Omental fat pad (tissue), 4 donors: Measurements from ENCODE around the gene UQCC2. TPM values are rescaled to one million over a fixed set of nuclear protein-coding genes. Genes with fewer than 3 reads are reported as not detected.

Experiments
- ATAC-seq: fragments of 150-250 bp; one replicate; pipeline ENCODE4 v1.9.1; 2016; ENCODE audit warnings: mild to moderate bottlenecking, moderate library complexity; ENCODE audit not compliant: low FRiP score
- DNase-seq: peaks from one replicate; pipeline ENCODE4 v3.0.0-alpha.2; 2019; ENCODE audit warnings: low spot score
- CTCF ChIP-seq, 3 donors: fragments of 450-650 bp; IDR thresholded peaks; one replicate each; pipeline ENCODE4 v1.5.1; 2016 to 2017; ENCODE audit warnings: antibody characterized with exemption in 3 of 3, mild to moderate bottlenecking in 3 of 3, moderate library complexity in 2 of 3
- total RNA-seq, 4 donors: library from RNA; depleted of rRNA; stranded (reverse); fragments of >200 nt; gene quantifications; one replicate each; pipeline ENCODE4 v1.1.0, GENCODE V29; 2016

Gene UQCC2
- total RNA-seq, 4 donors from 2014 or later = 10.4 to 19.6 (median 15.5) TPM

DNA sequence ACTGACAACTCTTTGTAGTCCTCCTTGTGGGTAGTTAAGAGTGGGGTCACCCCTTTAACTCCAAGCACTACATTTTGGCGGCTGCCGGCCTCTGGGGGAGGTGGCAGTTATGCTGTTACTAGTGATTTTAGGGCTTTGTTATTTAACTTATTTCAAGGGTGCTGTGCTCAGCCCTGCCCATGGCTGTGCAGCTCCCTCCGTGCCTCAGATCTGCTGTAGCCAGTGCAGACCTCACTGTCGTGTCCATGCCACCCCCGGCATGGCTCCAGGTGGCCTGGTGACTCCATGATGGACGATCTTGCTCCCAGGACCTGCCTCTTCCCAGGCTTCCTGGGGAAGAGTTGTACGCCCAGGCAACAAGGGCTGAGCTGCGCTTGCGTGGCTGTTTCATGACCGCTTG lies 15.4 kb downstream of the UQCC2 start:
- no peak for TF ChIP-seq CTCF (IDR thresholded peaks at IDR 0.05)
- ATAC-seq = no peak

DNA sequence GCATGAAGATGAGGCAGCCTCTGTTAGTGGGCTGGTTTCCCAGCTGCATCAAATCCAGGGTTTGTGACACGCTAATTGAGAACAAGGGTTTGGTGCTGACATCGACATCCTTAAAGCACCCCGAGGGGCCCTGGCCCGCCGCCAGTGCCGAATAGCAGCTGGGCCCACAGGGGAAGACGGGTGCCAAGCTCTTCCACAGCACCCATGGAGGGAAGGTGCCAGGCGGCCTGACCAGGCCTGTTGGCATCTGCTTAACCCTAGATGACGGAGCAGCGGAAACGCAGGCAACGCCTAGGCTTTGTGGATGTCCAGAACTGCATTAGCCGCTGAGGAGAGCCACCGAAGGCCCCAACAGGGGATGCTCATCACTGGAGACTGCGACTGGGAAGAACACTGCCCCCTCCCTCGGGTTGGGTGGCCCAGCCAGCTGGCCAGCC lies 16.0 kb downstream of the UQCC2 start:
- ATAC-seq (no peak), DNase-seq (no peak)
- no peak for TF ChIP-seq CTCF (IDR thresholded peaks at IDR 0.05)

More for the DNA sequence above, 15.4 kb downstream of the UQCC2 start:
- DNase-seq = no peak

DNA sequence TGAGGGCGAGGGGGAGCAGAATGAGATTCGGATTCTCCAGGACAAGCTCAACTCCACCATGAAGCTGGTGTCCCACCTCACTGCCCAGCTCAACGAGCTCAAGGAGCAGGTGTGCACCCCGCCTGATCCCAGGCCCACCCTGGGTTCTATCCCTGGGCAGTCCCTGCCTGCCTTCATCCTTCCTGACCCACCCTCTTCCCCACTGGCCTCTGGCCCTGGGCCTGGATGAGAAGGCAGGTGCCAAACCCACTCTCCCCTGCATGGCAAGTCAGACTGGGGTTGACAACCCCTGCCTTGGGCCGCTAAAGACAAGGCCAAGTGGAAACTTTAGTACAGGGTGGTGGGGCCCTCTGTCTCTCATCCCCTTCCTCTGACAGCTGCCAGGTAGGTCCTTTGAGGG lies 16.5 kb downstream of the UQCC2 start:
- ATAC-seq (no peak), DNase-seq (no peak)
- TF ChIP-seq CTCF (IDR thresholded peaks at IDR 0.05) = no peak

- ATAC-seq = no peak
- no peak for TF ChIP-seq CTCF (IDR thresholded peaks at IDR 0.05)
- no peak for DNase-seq
Observed at GRCh38 chr6:33694401-33694931, 17.0 kb downstream of the UQCC2 start.

DNA sequence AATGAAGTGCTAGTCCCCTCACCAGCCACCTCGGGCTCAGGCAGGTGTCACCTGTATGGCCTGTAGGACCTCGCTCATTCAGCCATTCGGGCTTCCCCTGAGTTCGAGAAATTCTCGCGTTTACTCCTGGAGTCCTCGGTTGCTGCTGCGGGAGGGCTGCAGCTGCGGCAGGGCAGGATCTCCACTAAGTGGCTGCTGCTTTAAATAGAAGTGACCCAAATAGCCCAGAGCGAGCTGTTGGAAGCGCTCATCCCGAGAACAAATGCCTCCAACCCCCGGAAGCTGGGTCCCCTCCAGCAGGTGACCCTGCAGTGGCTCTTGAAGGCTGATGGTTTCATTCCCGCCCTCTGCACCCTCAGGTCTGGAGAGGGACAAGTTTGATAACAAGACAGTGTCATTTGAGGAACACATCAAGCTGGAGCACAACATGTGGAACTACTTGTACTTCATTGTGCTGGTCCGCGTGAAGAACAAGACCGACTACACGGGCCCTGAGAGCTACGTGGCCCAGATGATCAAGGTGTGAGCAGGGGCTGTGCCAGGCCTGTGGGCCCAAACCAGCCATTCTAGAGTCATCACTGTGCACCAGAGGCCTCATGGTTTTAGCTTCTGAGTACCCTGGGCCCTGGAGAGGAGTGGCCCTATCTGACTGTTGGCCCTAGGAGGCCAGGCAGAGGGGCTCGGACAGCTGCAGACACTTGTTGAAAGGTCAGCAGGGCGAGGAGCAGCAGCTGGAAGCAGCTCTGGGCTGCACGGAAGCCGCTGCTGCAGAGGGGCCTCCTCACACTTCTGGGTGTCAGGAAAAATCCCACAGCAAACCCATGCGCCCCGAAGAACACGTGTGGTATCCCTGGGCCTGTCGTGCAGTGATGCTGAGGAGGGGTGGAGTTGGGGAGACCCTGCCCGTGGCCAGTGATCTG lies 18.1 kb downstream of the UQCC2 start:
- no peak for DNase-seq
- ATAC-seq = no peak
- no peak for TF ChIP-seq CTCF (IDR thresholded peaks at IDR 0.05)

DNA sequence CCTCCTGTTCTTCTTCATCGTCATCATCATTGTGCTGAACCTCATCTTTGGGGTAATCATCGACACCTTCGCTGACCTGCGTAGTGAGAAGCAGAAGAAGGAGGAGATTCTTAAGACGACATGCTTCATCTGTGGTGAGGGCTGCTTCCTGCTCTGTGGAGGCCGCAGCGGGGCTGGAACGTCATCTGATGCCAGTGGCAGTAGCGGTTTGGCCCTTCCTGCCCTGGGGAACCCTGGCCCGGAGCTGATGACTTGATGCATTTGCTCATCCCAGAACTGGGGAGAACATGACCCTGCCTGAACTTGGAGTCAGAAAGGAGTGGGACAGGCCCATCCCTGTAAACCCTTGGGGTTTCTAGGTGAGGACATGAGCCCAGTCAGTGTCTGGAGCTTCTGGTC lies 18.7 kb downstream of the UQCC2 start:
- TF ChIP-seq CTCF (IDR thresholded peaks at IDR 0.05) = no peak
- DNase-seq (no peak), ATAC-seq (no peak)
